OCI-LY3 (cell line): Measurements from ENCODE around the gene TERB1.

Experiments used
- CTCF ChIP-seq: fragments of 200-600, 300-600 bp; sonication (generic); IDR thresholded peaks from 2 replicates; pipeline ENCODE4 v1.5.1; 2014; ENCODE audit warnings: antibody characterized with exemption, low read length, low read depth
- EZH2phosphoT487 ChIP-seq: fragments of 200-600 bp; shearing (Covaris generic); IDR thresholded peaks from 2 replicates; pipeline ENCODE4 v1.6.1; 2018; ENCODE audit warnings: antibody characterized with exemption, mixed run types, low read depth

GRCh38 chr16:66809765-66810164, 8.4 kb upstream of the TERB1 start:
- TF ChIP-seq CTCF = no peak
- no peak for TF ChIP-seq EZH2phosphoT487
